Activated naive CD4-positive, alpha-beta T cell treated with anti-CD3 and anti-CD28 coated beads for 36 hours (primary cell): ENCODE measurements around the gene PRR5L. TPM values are rescaled to one million over a fixed set of nuclear protein-coding genes. Genes with fewer than 3 reads are reported as not detected.
A peak's percentile ranks its signal among the peaks of the same experiment; 100 is the strongest.

Source experiments
- CTCF ChIA-PET: fragments of 350-600 bp; sonication (Branson Sonifier 250); formaldehyde crosslinking; loops from one replicate; lab custom pipeline; 2021; ENCODE audit warnings: antibody characterized with exemption; lab: Charles Lee
- DNase-seq: peaks from one replicate; pipeline ENCODE4 v3.0.0-alpha.2; 2020
- H3K27ac Mint-ChIP-seq: one replicate; pipeline ENCODE4 v1.8.0; 2021; ENCODE audit warnings: mild to moderate bottlenecking, mixed read lengths
- H3K27me3 Mint-ChIP-seq: one replicate; pipeline ENCODE4 v1.8.0; 2021; ENCODE audit warnings: low read depth, mixed read lengths
- H3K36me3 Mint-ChIP-seq: one replicate; pipeline ENCODE4 v1.8.0; 2021; ENCODE audit warnings: low read depth, mixed read lengths
- H3K4me1 Mint-ChIP-seq: one replicate; pipeline ENCODE4 v1.8.0; 2021; ENCODE audit warnings: low read depth, mixed read lengths
- H3K4me3 Mint-ChIP-seq: one replicate; pipeline ENCODE4 v1.8.0; 2021; ENCODE audit warnings: mild to moderate bottlenecking, moderate library complexity, mixed read lengths
- H3K9me3 Mint-ChIP-seq: one replicate; pipeline ENCODE4 v1.8.0; 2021; ENCODE audit warnings: mixed read lengths
- intact Hi-C: fragments of 100-400 bp; cut with micrococcal nuclease; formaldehyde crosslinking; loops from one replicate; pipeline ENCODE4 v1.15.1; 2023
- total RNA-seq, 2 experiments: library from RNA; stranded (reverse); gene quantifications; one replicate each; pipeline ENCODE4 v1.2.3, GENCODE V29; 2021

The PRR5L gene
- total RNA-seq, 2 experiments from 2014 or later = 11.2 to 13.1 TPM

DNA sequence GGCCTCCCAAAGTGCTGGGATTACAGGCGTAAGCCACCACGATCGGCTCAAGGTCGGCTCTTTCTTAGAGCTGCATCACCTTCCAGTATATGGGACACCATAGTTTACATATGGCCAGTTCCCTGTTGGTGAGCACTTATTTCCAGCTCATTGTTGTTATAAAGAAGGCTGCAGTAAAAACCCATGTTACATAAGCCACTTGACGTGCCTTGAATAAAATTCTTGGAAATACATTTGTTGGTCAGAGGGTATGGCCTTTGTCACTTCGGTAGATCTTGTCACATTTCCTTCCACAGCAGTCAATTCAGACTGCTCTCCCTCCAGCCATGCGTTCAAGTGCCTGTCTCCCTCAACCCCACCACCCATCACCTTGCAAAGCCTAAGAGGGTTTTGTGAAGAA is 92.9 kb downstream of the PRR5L start:
- DNase-seq = no peak
- H3K36me3 Mint-ChIP-seq = no peaks in the 10 kb centered on the region
- H3K27ac Mint-ChIP-seq = no peak overlapping the region
- H3K4me1 Mint-ChIP-seq = peaks cover 39% of the 10 kb centered on the region
- CTCF ChIA-PET = interaction anchor here (0.8 kb wide), 1 partner anchor 11 kb away, joined by 3 read pairs; no protein-coding TSS in a partner anchor
- H3K4me3 Mint-ChIP-seq = no peak overlapping the region
- no peaks in the 10 kb centered on the region for H3K9me3 Mint-ChIP-seq
- peaks cover 10% of the 10 kb centered on the region for H3K27me3 Mint-ChIP-seq
- intact Hi-C loops = loop anchor here (1.0 kb wide), 1 partner anchor 20 kb away; no protein-coding TSS in a partner anchor

- H3K36me3 Mint-ChIP-seq = peaks cover 3% of the 10 kb centered on the region
- peak; percentile 55 for DNase-seq
- CTCF ChIA-PET = interaction anchor here (0.6 kb wide), 1 partner anchor 97 kb away, joined by 3 read pairs; no protein-coding TSS in a partner anchor
- H3K27ac Mint-ChIP-seq = peak overlapping the region; percentile 65
- intact Hi-C loops = loop anchor here (1.0 to 2.0 kb wide), 3 partner anchors 10 to 47 kb away; no protein-coding TSS in a partner anchor
- peaks cover 47% of the 10 kb centered on the region for H3K4me1 Mint-ChIP-seq
- H3K27me3 Mint-ChIP-seq = peaks cover 10% of the 10 kb centered on the region
- no peaks in the 10 kb centered on the region for H3K9me3 Mint-ChIP-seq
- H3K4me3 Mint-ChIP-seq = no peak overlapping the region
These were observed 93.7 kb downstream of the PRR5L start for GRCh38 chr11:36389811-36390210.

DNA sequence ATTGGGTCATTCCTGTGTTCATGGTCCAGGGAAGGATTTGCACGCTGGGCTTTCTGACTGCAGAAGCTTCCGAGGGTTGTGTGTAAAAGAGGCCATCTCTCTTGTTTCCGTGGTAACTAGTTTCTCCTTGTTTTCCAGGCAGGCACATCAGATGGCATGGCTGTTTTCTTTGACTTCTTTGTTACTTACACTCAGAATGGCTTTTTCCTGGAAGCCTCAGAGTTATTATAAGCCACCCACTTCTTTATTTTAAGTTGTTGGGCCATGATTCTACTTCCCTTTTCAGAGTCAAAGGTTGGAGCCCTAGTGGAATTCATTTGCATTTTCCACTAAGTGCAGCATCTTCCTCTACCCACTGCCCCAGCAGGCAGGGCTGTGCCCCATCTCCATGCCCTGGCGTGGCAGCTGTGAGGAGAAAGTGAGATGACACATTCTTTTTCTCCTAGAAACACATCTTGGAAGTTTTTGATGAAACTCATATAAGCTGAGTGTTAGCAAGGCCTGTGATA is 94.9 kb downstream of the PRR5L start:
- CTCF ChIA-PET = interaction anchor here (0.7 kb wide), 1 partner anchor 51 kb away, joined by 3 read pairs; no protein-coding TSS in a partner anchor
- intact Hi-C loops = loop anchor here (1.0 to 2.0 kb wide), 3 partner anchors 9 to 48 kb away; no protein-coding TSS in a partner anchor
- peak; percentile 21 for DNase-seq
- peak overlapping the region; percentile 72 for H3K27ac Mint-ChIP-seq
- H3K27me3 Mint-ChIP-seq = peaks cover 6% of the 10 kb centered on the region
- no peaks in the 10 kb centered on the region for H3K9me3 Mint-ChIP-seq
- peaks cover 3% of the 10 kb centered on the region for H3K36me3 Mint-ChIP-seq
- no peak overlapping the region for H3K4me3 Mint-ChIP-seq
- H3K4me1 Mint-ChIP-seq = peaks cover 47% of the 10 kb centered on the region

DNA sequence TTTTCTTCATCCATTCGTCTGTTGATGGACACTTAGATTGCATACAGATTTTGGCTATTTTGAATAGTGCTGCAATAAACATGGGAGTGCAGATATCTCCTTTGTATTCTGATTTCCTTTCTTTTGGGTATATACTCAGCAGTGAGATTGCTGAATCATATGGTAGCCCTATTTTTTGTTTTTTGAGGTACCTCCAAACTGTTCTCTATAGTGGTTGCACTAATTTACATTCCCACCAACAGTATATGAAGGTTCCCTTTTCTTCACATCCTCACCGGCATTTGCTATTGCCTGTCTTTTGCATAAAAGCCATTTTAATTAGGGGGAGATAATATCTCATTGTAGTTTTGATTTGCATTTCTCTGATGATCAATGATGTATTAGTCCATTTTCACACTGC is 96.1 kb downstream of the PRR5L start:
- CTCF ChIA-PET = no interaction called here
- H3K9me3 Mint-ChIP-seq = no peaks in the 10 kb centered on the region
- H3K27me3 Mint-ChIP-seq = peaks cover 6% of the 10 kb centered on the region
- intact Hi-C loops = no loop called here
- peaks cover 47% of the 10 kb centered on the region for H3K4me1 Mint-ChIP-seq
- peaks cover 3% of the 10 kb centered on the region for H3K36me3 Mint-ChIP-seq
- H3K27ac Mint-ChIP-seq = peak overlapping the region; percentile 35
- no peak for DNase-seq
- H3K4me3 Mint-ChIP-seq = no peak overlapping the region

- no peaks in the 10 kb centered on the region for H3K9me3 Mint-ChIP-seq
- peak; percentile 66 for DNase-seq
- H3K4me3 Mint-ChIP-seq = peak overlapping the region; percentile 4
- peaks cover 8% of the 10 kb centered on the region for H3K27me3 Mint-ChIP-seq
- CTCF ChIA-PET = interaction anchor here (1.1 kb wide), 1 partner anchor 85 kb away, joined by 3 read pairs; no protein-coding TSS in a partner anchor
- H3K36me3 Mint-ChIP-seq = peaks cover 3% of the 10 kb centered on the region
- peaks cover 47% of the 10 kb centered on the region for H3K4me1 Mint-ChIP-seq
- intact Hi-C loops = no loop called here
- peak overlapping the region; percentile 57 for H3K27ac Mint-ChIP-seq
These were observed 98.0 kb downstream of the PRR5L start for GRCh38 chr11:36394056-36394455.

DNA sequence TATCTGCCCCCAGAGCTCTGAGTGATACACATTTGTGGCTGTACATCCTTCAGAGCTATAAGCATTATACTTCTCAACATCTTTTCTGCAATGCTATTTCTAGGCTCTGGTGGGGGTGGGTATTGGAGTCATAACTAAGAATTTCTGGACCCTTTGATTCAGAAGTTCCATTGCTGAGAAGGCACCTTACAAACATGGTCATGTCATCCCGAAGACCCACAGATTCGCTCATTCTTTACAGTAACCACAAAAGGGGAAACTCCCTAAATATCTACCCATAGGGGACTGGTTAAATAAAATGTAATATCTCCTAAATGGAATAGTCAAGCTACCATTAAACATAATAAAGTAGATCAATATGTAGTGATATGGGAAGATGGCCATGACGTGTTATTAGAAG is 98.8 kb downstream of the PRR5L start:
- peaks cover 8% of the 10 kb centered on the region for H3K27me3 Mint-ChIP-seq
- CTCF ChIA-PET = interaction anchor here (1.1 kb wide), 1 partner anchor 84 kb away, joined by 3 read pairs; no protein-coding TSS in a partner anchor
- peaks cover 3% of the 10 kb centered on the region for H3K36me3 Mint-ChIP-seq
- peak overlapping the region; percentile 57 for H3K27ac Mint-ChIP-seq
- intact Hi-C loops = loop anchor here (1.0 kb wide), 1 partner anchor 14 kb away; no protein-coding TSS in a partner anchor
- peaks cover 44% of the 10 kb centered on the region for H3K4me1 Mint-ChIP-seq
- no peaks in the 10 kb centered on the region for H3K9me3 Mint-ChIP-seq
- no peak overlapping the region for H3K4me3 Mint-ChIP-seq
- DNase-seq = no peak

DNA sequence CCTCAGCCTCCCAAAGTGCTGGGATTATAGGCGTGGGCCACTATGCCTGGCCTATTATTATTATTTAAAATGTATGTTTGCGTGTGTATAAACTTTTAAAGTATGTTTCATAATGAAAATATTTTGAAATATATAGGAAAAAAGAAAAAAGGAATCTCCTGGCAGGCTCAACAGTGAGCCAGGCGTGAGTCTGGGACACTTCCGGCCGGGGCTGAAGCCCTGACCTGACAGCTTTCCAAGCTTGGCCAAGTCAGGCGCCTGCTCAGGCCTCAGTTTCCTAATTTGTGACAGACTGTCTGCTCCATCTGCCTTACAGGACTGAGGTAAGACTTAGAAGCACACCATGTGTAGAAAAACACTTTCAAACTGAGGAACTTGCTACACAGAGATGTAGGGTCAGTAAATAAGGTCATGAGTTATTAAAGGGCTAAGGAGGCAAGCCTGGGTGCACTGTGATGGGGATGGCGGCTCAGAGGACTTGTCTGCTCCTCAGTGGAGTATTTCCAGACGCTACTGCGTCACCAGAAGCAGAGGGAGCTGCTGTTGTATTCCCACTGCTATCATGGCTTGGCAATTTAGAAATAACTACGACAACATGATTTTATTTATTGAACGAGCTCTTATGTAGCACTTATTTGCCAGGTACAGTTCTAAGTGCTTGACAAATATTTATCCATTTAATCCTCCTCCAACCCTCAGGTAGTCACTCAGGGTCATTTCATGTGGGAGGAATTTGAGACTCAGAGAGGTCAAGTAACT is 100.1 kb downstream of the PRR5L start:
- H3K9me3 Mint-ChIP-seq = no peaks in the 10 kb centered on the region
- H3K4me3 Mint-ChIP-seq = no peak overlapping the region
- CTCF ChIA-PET = interaction anchor here (0.5 kb wide), 1 partner anchor 108 kb away, joined by 4 read pairs; no protein-coding TSS in a partner anchor
- no peak for DNase-seq
- peaks cover 5% of the 10 kb centered on the region for H3K36me3 Mint-ChIP-seq
- peaks cover 46% of the 10 kb centered on the region for H3K4me1 Mint-ChIP-seq
- no peak overlapping the region for H3K27ac Mint-ChIP-seq
- H3K27me3 Mint-ChIP-seq = peaks cover 8% of the 10 kb centered on the region
- intact Hi-C loops = loop anchor here (1.0 kb wide), 1 partner anchor 13 kb away; no protein-coding TSS in a partner anchor

DNA sequence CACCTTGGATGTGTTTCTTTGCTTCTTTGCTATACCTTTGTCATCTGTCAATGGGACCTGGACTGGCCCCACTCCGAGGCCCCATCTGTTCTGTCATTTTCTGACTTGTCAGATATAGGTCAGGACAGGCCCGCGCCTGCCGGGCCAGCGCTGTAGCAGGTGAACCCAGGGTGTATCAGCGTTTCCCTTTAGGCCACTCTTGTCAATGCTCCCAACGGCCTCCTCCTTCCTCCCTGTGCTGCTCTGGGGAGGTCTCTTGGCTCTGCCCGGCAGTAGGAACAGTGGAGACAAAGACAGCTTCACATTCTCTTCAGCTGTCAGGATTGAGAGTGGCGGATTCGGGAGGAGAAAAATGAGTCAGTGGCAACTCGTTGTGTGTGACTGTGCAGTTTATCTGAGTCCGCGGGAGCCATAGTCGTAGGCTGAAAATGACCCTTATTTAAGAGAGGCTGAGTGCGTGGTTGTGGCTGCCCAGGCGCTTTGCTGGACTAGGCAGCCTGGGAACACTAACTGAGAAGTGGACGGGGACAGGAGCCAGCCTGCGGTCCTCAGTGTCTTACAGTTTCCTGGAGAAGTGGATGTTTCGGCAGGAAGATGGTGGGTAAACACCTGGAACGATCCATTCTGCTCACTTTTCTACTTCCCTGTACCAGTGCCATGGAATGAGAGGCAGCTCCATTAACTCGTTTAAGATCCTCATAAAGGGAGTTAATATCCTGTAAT is 102.3 kb downstream of the PRR5L start:
- no peak overlapping the region for H3K4me3 Mint-ChIP-seq
- H3K36me3 Mint-ChIP-seq = peaks cover 7% of the 10 kb centered on the region
- CTCF ChIA-PET = interaction anchor here (0.7 kb wide), 1 partner anchor 102 kb away, joined by 3 read pairs; no protein-coding TSS in a partner anchor
- H3K27ac Mint-ChIP-seq = no peak overlapping the region
- no peaks in the 10 kb centered on the region for H3K9me3 Mint-ChIP-seq
- intact Hi-C loops = no loop called here
- H3K27me3 Mint-ChIP-seq = peaks cover 2% of the 10 kb centered on the region
- no peak for DNase-seq
- H3K4me1 Mint-ChIP-seq = peaks cover 30% of the 10 kb centered on the region

DNA sequence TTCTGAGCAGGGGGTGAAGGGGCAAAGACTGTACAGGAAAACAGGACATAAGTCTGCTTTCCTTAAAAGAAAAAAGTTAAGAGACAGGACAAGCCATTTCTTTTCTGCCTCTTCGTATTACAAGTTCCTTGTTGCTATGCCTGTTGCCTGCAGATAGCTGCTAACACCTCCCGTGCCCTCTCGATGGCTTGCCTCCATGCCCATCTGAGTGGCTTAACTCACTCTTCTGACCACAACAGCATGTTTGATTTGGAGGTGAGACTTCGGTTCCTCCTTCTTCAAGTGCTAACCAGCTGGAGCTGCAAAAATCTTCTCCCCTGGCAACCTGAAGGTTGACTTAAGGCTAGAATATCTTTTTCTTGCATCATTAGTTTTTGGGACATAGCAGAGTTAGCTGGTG is 103.1 kb downstream of the PRR5L start:
- Mint-ChIP-seq H3K4me3 (no peak overlapping the region), H3K36me3 (peaks cover 8% of the 10 kb centered on the region), H3K4me1 (peaks cover 24% of the 10 kb centered on the region), H3K9me3 (no peaks in the 10 kb centered on the region), H3K27me3 (peaks cover 2% of the 10 kb centered on the region), H3K27ac (no peak overlapping the region)
- intact Hi-C loops = no loop called here
- DNase-seq = no peak
- CTCF ChIA-PET = interaction anchor here (0.6 kb wide), 1 partner anchor 30 kb away, joined by 6 read pairs; no protein-coding TSS in a partner anchor

DNA sequence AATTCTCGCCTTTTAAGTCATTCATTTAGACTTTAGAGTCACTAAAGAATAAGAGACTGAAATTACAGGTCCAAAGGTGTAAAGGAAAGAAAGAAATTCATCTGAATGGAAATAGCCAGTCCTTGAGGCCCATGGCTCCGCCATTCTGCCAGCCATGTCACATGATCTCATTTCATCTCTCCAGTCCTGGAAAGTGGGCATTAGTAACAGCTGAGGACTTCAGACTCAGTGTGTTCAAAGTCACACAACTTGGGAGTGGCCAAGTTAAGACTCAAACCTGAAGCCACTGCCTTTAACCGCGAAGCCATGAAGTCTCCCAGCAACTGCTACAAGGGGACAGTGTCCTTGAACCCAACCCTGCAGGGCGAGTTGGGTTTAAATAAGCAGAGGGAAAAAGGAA is 103.7 kb downstream of the PRR5L start:
- Mint-ChIP-seq H3K9me3 (no peaks in the 10 kb centered on the region), H3K36me3 (peaks cover 5% of the 10 kb centered on the region), H3K27me3 (peaks cover 2% of the 10 kb centered on the region), H3K4me3 (no peak overlapping the region), H3K27ac (no peak overlapping the region), H3K4me1 (peaks cover 18% of the 10 kb centered on the region)
- intact Hi-C loops = loop anchor here (1.0 kb wide), 1 partner anchor 9 kb away; no protein-coding TSS in a partner anchor
- CTCF ChIA-PET = interaction anchor here (0.6 kb wide), 1 partner anchor 30 kb away, joined by 6 read pairs; no protein-coding TSS in a partner anchor
- no peak for DNase-seq

GRCh38 chr11:36400766-36401455 is 104.8 kb downstream of the PRR5L start:
- intact Hi-C loops = loop anchor here (1.0 kb wide), 1 partner anchor 11 kb away; no protein-coding TSS in a partner anchor
- H3K36me3 Mint-ChIP-seq = peaks cover 5% of the 10 kb centered on the region

More at GRCh38 chr11:36400766-36401455, 104.8 kb downstream of the PRR5L start:
- peaks cover 2% of the 10 kb centered on the region for H3K27me3 Mint-ChIP-seq
- H3K27ac Mint-ChIP-seq = no peak overlapping the region
- no peaks in the 10 kb centered on the region for H3K9me3 Mint-ChIP-seq
- H3K4me3 Mint-ChIP-seq = peak overlapping the region; percentile 58
- DNase-seq = no peak
- peaks cover 15% of the 10 kb centered on the region for H3K4me1 Mint-ChIP-seq
- CTCF ChIA-PET = interaction anchor here (0.8 to 1.3 kb wide), 4 partner anchors 18 to 739 kb away, joined by 3 to 4 read pairs (median 4); no protein-coding TSS in a partner anchor
